HEK293T (cell line): Measurements from ENCODE around the gene NT5C3B.
"Not testable (repeated sequence)": the region's sequence is repeated elsewhere in the genome, so short reads cannot be mapped to it uniquely, and the experiment has no call there.

ENCODE experiments used
- CTCF ChIA-PET: fragments of 350-600 bp; formaldehyde crosslinking; extraction: SDS; loops from one replicate; lab custom pipeline; 2021; ENCODE audit warnings: antibody characterized with exemption, inconsistent platforms; lab: Yijun Ruan, JAX
- POLR2A ChIA-PET: fragments of 350-600 bp; formaldehyde crosslinking; extraction: SDS; loops from one replicate; lab custom pipeline; 2020; ENCODE audit warnings: antibody characterized with exemption, inconsistent platforms; lab: Yijun Ruan, JAX
- DNase-seq: peaks from one replicate; pipeline ENCODE4 v3.0.0; 2012; ENCODE audit warnings: mixed read lengths; ENCODE audit errors: extremely low spot score
- ARNT ChIP-seq: fragments of 450-650 bp; IDR thresholded peaks from 2 replicates; pipeline ENCODE4 v1.6.1; 2017; ENCODE audit warnings: mild to moderate bottlenecking
- BHLHE40 ChIP-seq: fragments of 450-650 bp; IDR thresholded peaks from 2 replicates; pipeline ENCODE4 v1.6.1; 2016; ENCODE audit warnings: mild to moderate bottlenecking, moderate library complexity, borderline replicate concordance
- CTBP1 ChIP-seq: fragments of 450-650 bp; IDR thresholded peaks from 2 replicates; pipeline ENCODE4 v1.6.1; 2016; ENCODE audit warnings: borderline replicate concordance
- ELF4 ChIP-seq: fragments of 450-650 bp; IDR thresholded peaks from 2 replicates; pipeline ENCODE4 v1.6.1; 2017; ENCODE audit warnings: antibody characterized with exemption
- FOXA1 ChIP-seq: fragments of 450-650 bp; IDR thresholded peaks from 2 replicates; pipeline ENCODE4 v1.6.1; 2016; ENCODE audit warnings: mild to moderate bottlenecking
- FOXK2 ChIP-seq: fragments of 450-650 bp; IDR thresholded peaks from 2 replicates; pipeline ENCODE4 v1.6.1; 2016; ENCODE audit warnings: mild to moderate bottlenecking
- FOXM1 ChIP-seq: fragments of 450-650 bp; IDR thresholded peaks from 2 replicates; pipeline ENCODE4 v1.6.1; 2017; ENCODE audit warnings: mild to moderate bottlenecking, borderline replicate concordance
- HDGF ChIP-seq: fragments of 450-650 bp; IDR thresholded peaks from 2 replicates; pipeline ENCODE4 v1.6.1; 2017; ENCODE audit warnings: antibody characterized with exemption, borderline replicate concordance
- L3MBTL2 ChIP-seq: fragments of 450-650 bp; conservative IDR thresholded peaks from 2 replicates; pipeline ENCODE4 v1.6.1; 2016; ENCODE audit warnings: mild to moderate bottlenecking
- LEF1 ChIP-seq: fragments of 450-650 bp; IDR thresholded peaks from 2 replicates; pipeline ENCODE4 v1.6.1; 2017; ENCODE audit warnings: mild to moderate bottlenecking, borderline replicate concordance
- NFRKB ChIP-seq: fragments of 450-650 bp; IDR thresholded peaks from 2 replicates; pipeline ENCODE4 v1.6.1; 2016; ENCODE audit warnings: mild to moderate bottlenecking, moderate library complexity
- SP1 ChIP-seq: fragments of 450-650 bp; IDR thresholded peaks from 2 replicates; pipeline ENCODE4 v1.6.1; 2017
- SUZ12 ChIP-seq: fragments of 450-650 bp; IDR thresholded peaks from 2 replicates; pipeline ENCODE4 v1.6.1; 2016; ENCODE audit warnings: mild to moderate bottlenecking
- TARDBP ChIP-seq: fragments of 450-650 bp; IDR thresholded peaks from 2 replicates; pipeline ENCODE4 v1.6.1; 2016
- ZNF384 ChIP-seq: fragments of 450-650 bp; IDR thresholded peaks from 2 replicates; pipeline ENCODE4 v1.6.1; 2016
- TF ChIP-seq, protein P1 (sequence below): fragments of 450-650 bp; IDR thresholded peaks from 2 replicates; pipeline ENCODE4 v1.6.1; 2016

The NT5C3B gene

DNA sequence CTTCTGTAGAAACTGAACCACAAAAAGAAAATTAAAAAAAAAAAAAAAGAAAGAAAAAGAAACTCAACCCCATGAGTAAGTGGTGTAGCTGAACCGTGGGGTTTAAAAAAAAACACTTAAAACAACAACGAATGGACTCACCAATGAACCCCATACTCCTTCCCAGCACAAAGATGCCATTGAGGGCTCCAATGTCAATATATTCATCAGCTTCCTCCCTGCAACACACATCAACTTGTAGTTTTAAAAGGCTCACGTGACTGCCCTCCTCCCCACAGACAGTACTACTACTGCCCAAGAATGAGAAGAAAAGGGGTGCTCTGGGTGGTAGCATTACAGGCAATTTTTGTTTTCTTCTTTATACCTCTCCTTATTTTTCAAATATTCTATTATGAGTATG lies 32.5 kb upstream of the NT5C3B start:
- ChIA-PET POLR2A (no interaction called here), CTCF (no interaction called here)
- no peak for TF ChIP-seq NFRKB
- no peak for TF ChIP-seq ZNF384
- TF ChIP-seq FOXA1: no peak
- TF ChIP-seq FOXK2: no peak
- TF ChIP-seq SP1: no peak
- TF ChIP-seq BHLHE40: no peak
- TF ChIP-seq FOXM1: no peak
- TF ChIP-seq ELF4: no peak
- TF ChIP-seq, protein P1, sequence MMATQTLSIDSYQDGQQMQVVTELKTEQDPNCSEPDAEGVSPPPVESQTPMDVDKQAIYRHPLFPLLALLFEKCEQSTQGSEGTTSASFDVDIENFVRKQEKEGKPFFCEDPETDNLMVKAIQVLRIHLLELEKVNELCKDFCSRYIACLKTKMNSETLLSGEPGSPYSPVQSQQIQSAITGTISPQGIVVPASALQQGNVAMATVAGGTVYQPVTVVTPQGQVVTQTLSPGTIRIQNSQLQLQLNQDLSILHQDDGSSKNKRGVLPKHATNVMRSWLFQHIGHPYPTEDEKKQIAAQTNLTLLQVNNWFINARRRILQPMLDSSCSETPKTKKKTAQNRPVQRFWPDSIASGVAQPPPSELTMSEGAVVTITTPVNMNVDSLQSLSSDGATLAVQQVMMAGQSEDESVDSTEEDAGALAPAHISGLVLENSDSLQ: no peak
- no peak for TF ChIP-seq TARDBP
- no peak for TF ChIP-seq CTBP1
- no peak for TF ChIP-seq L3MBTL2
- no peak for TF ChIP-seq LEF1
- TF ChIP-seq SUZ12: no peak
- no peak for TF ChIP-seq ARNT
- TF ChIP-seq HDGF: no peak
- no peak for DNase-seq

DNA sequence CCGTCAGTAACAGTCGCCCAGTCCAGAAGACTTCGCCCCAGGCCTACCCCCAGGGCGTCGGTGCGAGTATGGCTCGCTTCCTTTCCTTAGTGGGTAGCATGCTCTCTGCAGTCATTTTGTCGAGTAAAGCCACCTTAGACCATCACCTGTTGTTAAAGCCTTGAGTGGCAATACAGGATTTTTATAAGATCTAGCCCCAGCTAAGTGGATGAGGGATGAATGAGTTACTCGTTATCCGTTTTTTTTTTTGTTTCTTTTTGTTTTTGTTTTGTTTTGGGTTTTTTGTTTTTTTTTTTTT lies 29.5 kb upstream of the NT5C3B start:
- POLR2A ChIA-PET: interaction anchor here (0.9 to 3.9 kb wide), 21 partner anchors 8 to 177 kb away, joined by 3 to 36 read pairs (median 5); partner anchors contain the start of genes DNAJC7, EIF1, FKBP10 and NT5C3B
- CTCF ChIA-PET: interaction anchor here (1.1 kb wide), 1 partner anchor 160 kb away, joined by 3 read pairs; no protein-coding TSS in a partner anchor
- no peak for TF ChIP-seq FOXA1
- TF ChIP-seq ZNF384: peak; percentile 42; the same call in 1 of the 2 replicates
- peak; percentile 46 for TF ChIP-seq L3MBTL2
- TF ChIP-seq BHLHE40: no peak
- no peak for TF ChIP-seq NFRKB
- DNase-seq: no peak

DNA sequence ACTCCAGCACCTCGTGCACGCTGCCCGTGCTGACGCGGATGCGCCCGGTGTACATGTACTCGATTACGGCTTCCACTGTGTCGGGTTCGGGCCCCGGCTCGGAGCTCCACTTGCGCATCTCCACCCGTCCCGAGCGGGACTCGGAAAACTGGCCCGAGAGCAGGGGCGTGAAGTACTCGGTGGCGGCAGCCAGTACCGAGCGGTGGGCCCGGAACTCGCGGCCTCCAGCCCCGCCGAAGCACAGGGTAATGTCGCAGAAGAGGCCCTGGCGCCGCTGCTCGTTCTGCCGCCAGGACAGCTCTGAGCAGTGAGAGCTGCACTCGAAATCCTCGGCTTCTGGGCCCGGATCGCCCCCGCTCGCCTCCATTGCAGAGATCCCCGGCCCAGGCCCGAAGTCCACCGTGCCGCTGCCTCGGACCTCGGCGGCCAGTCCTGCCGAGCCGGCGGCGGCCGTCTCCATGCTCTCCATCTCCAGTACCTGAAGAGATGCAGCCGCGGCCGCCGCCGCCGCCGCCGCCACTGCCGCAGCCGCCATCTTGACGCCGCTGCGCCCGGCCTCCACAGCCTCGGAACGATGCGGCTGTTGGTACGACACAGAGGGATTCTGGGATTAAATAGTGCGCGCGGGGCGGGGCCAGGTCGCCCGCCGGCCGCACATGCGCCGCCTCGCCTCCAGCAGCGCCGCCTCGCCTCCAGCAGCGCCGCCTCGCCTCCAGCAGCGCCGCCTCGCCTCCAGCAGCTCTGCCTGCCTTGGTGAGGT lies 29.0 kb upstream of the NT5C3B start, which contains the start of gene KLHL11:
KLHL11 (minus strand) TSS at position 588 of the 760 bp plus-strand sequence; CDS start at position 535, 53 bp downstream.
- TF ChIP-seq NFRKB (no peak), L3MBTL2 (peak; percentile 72; the same call in 1 of the 2 replicates), ZNF384 (no peak), FOXM1 (no peak), HDGF (0 out of 2 replicates have a peak, but pooled peaks have one; percentile 76)
- ChIA-PET POLR2A (interaction anchor here (0.9 to 3.9 kb wide), 28 partner anchors 9 to 176 kb away, joined by 3 to 36 read pairs (median 4); partner anchors contain the start of genes DNAJC7, EIF1, FKBP10 and NT5C3B), CTCF (interaction anchor here (0.7 to 1.1 kb wide), 3 partner anchors 15 to 161 kb away, joined by 3 read pairs; no protein-coding TSS in a partner anchor)
- peak; percentile 96 for DNase-seq

DNA sequence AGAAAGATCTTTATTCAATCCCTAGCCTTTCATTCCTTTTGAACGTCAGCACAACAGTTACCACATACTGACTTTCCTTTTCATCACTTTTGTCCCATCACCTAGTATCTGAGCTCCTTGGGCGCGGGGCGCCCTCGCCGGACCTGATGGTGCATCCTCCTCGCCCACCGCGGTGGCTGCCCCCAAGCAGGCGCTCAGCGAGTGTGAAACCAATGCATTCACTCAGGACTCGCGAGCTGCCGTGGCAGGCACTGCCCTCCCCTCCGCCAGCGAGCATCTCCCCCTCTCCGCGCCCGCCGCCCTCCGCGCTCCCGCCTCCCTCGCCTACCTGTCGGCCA lies 28.4 kb upstream of the NT5C3B start:
- CTCF ChIA-PET: interaction anchor here (0.7 to 1.7 kb wide), 4 partner anchors 15 to 168 kb away, joined by 3 to 5 read pairs (median 4); partner anchors contain the start of gene JUP
- TF ChIP-seq TARDBP: no peak
- no peak for TF ChIP-seq ZNF384
- TF ChIP-seq SP1: no peak
- no peak for TF ChIP-seq CTBP1
- no peak for TF ChIP-seq L3MBTL2
- no peak for TF ChIP-seq FOXM1
- no peak for TF ChIP-seq HDGF
- TF ChIP-seq ELF4: no peak
- TF ChIP-seq NFRKB: no peak
- TF ChIP-seq, protein P1: no peak
- no peak for TF ChIP-seq FOXK2
- TF ChIP-seq ARNT: no peak
- TF ChIP-seq SUZ12: no peak
- TF ChIP-seq FOXA1: no peak
- no peak for TF ChIP-seq LEF1
- no peak for DNase-seq
- POLR2A ChIA-PET: interaction anchor here (0.6 to 3.9 kb wide), 25 partner anchors 9 to 176 kb away, joined by 3 to 36 read pairs (median 5); partner anchors contain the start of genes DNAJC7, EIF1, FKBP10 and JUP

DNA sequence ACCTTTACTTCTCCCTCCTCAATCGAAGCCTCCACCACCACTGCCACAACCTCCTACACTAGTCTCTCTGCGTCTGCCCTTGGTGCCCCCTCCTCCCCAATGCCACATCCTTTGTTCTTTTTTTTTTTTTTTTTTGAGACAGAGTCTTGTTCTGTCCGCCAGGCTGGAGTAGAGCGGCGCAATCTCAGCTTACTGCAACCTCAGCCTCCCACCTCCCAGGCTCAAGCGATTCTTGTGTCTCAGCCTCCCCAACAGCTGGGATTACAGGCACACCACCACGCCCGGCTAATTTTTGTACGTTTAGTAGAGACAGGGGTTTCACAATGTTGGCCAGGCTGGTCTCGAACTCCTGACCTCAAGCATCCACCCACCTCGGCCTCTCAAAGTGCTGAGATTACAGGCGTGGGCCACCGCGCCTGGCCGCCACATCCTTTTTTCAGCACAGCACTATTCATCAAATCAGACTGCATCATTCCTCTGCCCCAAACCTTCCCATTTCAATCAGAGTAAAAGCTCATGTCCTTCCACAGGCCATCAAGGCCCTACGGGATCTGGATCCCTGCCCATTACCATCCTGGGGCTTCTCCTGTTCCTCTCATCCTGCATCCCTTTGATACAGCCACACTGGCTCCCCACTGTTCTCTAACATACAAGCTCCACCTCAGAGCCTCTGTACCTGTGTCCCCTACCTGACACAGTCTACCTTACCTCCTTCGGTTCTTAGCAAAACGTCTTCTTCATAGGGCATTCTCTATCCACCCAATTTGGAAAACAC lies 27.2 kb upstream of the NT5C3B start:
- peak; percentile 90 for TF ChIP-seq ZNF384
- no peak for TF ChIP-seq LEF1
- POLR2A ChIA-PET: interaction anchor here (0.9 to 3.9 kb wide), 13 partner anchors 10 to 174 kb away, joined by 3 to 36 read pairs (median 7); partner anchors contain the start of genes EIF1, FKBP10, JUP and ODAD4
- CTCF ChIA-PET: interaction anchor here (1.1 to 1.7 kb wide), 3 partner anchors 77 to 167 kb away, joined by 4 to 5 read pairs (median 4); partner anchors contain the start of gene JUP
- DNase-seq: no peak

DNA sequence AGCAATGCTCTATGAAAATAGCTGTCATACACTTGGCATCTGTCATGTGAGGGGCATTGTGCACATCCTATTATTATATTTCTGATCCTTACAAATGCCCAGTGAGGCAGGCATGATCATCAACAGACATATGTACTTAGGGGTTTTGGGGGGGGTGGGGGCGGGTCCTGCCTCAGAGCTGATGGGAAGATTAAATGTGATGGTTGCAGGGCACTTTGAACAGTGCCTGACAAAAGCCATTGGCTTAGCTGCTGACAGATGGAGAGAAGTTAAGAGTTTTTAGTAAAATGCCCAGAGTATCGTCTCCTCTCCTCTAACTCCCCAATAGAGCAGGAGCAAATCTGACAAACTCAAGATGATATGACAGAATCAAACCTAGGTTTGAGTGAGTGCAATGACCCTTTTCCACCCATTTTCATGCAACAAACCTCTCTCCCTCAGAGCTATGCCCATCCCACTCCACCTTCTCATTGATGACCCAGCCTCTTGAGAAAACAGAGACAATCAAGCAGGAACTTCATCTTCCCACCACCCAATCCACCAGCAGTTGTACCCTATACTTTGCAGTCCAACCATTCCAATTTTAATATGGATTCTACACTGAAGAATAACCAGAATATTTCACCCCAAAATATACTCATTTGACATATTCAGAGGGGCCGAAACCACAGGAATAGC lies 24.4 kb upstream of the NT5C3B start:
- CTCF ChIA-PET: interaction anchor here (0.5 to 1.2 kb wide), 2 partner anchors 74 to 103 kb away, joined by 3 read pairs; partner anchors contain the start of gene JUP
- POLR2A ChIA-PET: interaction anchor here (1.2 to 1.7 kb wide), 4 partner anchors 12 to 74 kb away, joined by 3 to 4 read pairs (median 4); partner anchors contain the start of genes JUP and P3H4

DNA sequence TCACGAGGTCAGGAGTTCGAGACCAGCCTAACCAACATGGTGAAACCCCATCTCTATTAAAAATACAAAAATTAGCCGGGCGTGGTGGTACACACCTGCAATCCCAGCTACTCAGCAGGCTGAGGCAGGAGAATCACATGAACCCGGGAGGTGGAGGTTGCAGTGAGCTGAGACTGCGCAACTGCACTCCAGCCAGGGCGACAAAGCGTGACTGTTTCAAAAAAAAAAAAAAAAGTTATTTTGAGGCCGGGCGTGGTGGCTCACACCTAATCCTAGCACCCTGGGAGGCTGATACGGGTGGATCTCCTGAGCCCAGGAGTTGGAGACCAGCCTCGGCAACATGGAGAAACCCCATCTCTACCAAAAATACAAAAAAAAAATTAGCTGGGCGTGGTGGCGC lies 15.3 kb upstream of the NT5C3B start:
- CTCF ChIA-PET: interaction anchor here (0.7 to 0.8 kb wide), 2 partner anchors 50 to 157 kb away, joined by 4 to 7 read pairs; no protein-coding TSS in a partner anchor

More for the DNA sequence above, 24.4 kb upstream of the NT5C3B start:
- TF ChIP-seq LEF1: no peak
- TF ChIP-seq, protein P1: no peak
- no peak for TF ChIP-seq FOXM1
- no peak for TF ChIP-seq ZNF384
- no peak for TF ChIP-seq TARDBP
- no peak for DNase-seq

More for the DNA sequence above, 15.3 kb upstream of the NT5C3B start:
- DNase-seq: not testable (repeated sequence)
- POLR2A ChIA-PET: interaction anchor here (1.3 to 1.9 kb wide), 4 partner anchors 14 to 163 kb away, joined by 3 to 7 read pairs (median 5); partner anchors contain the start of genes EIF1, KLHL10, KLHL11 and NT5C3B
